GM21381 (cell line): ENCODE data around the gene AIP.

Source experiments
- ATAC-seq: cut with Tn5 transposase; IDR thresholded peaks from one replicate; pipeline ENCODE4 v1.9.1; 2021; ENCODE audit warnings: mild to moderate bottlenecking, moderate library complexity; ENCODE audit not compliant: unreplicated experiment

The AIP gene

DNA sequence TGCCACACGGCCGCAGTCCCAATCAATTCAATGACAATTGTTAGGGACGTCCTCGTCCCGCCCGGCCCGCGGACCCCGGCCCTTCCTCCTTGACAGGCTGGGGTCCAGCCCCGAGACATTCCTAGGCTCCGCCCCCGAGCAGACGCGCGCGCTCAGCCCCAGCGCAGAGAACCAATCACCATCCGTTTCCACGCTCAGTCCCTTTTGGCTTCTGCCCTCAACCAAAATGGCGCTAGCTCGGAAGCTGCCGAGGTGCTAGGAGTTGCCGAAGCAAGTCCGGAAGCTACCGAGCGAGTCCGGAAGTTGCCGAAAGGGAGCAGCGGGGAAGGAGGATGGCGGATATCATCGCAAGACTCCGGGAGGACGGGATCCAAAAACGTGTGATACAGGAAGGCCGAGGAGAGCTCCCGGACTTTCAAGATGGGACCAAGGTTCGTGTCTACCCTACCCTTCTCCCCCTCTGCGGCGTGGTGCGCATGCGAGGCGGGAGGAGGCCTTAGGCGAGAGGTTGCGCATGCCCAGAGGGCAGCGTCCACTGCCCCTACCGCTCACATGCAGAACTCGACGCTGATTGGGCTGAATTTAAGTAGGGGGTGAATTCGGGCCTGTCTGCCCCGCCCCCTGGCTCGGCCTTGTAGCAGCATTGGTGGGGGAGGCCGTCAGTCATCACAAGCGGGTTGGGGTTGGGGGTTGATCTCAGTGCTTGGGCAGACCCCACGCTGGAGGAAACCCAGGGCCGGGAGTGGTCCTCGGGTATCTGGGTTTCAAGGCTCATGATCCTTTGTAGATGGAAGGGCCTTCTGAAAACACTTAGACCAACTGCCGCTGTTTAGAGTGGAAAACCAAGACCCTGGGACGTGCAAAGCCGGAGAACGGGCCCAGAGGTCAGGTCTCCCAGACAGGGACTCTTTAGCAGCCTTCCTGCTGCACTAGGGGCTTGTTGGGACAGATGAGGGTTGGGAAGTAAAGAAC, at the start of gene AIP:
AIP (plus strand) TSS at position 200 of the 972 bp plus-strand sequence; CDS start at position 333, 133 bp downstream.
- peak; percentile 58 for ATAC-seq

DNA sequence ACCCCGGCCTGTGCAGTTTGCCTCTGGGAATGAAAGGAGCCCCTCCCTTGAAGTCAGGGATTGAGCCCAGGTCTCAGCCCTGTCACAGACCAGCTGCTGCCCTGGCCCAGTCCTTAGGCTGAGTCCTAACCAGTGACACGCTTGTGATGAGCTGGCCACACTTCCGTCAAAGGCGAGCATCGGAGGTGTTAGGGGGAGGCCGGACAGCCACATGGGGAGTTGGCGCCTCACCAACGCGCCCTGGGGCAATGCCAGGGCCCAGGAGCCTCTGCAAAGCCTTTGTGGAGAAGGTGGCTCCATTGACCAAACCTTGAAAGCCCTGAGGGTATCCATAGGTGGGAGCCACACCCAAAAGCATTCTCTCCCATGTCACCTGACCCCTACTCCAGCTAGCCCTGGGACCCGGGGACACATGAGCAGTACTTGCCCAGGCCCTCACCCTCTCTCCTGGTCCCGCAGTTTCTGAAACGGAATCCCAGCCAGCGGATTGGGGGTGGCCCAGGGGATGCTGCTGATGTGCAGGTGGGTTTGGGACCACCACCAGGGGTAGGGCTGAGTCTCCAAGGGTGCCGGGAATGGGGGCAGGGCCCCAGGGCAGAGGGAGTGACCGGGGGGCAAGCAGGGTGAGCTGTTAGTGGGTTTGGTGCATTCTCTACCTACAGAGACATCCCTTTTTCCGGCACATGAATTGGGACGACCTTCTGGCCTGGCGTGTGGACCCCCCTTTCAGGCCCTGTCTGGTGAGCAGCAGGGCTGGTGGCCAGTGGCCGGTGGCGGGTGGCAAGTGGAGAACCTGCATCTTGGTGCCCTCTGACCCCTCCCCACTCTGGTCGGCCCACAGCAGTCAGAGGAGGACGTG, 49.1 kb upstream of the AIP start:
- no peak for ATAC-seq

DNA sequence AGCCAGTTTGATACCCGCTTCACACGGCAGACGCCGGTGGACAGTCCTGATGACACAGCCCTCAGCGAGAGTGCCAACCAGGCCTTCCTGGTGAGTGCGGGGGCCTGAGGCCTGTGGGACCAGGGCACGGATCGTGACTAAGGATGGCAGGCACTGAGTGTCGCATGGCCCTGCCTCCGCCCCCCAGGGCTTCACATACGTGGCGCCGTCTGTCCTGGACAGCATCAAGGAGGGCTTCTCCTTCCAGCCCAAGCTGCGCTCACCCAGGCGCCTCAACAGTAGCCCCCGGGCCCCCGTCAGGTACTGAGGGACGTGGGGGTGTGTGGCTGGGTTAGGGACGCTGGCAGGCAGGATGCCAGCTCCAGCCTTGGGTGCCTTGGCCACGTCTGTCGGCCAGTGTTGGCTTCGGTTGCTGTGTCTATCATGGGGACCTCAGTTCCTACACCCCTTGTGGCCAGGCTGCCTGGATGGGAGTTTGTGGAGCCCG, 48.4 kb upstream of the AIP start:
- no peak for ATAC-seq

- no peak for ATAC-seq
Measured at GRCh38 chr11:67435031-67435726, 47.6 kb upstream of the AIP start.

- no peak for ATAC-seq
Measured at GRCh38 chr11:67435727-67436458, 46.9 kb upstream of the AIP start.

- no peak for ATAC-seq
Measured at GRCh38 chr11:67436459-67437081, 46.3 kb upstream of the AIP start.

GRCh38 chr11:67437082-67437808, 45.6 kb upstream of the AIP start, which contains the start of gene PTPRCAP:
Gene PTPRCAP, minus strand, starts transcription at chr11:67437682. Its CDS starts 63 bp downstream, at chr11:67437619.
- no peak for ATAC-seq

DNA sequence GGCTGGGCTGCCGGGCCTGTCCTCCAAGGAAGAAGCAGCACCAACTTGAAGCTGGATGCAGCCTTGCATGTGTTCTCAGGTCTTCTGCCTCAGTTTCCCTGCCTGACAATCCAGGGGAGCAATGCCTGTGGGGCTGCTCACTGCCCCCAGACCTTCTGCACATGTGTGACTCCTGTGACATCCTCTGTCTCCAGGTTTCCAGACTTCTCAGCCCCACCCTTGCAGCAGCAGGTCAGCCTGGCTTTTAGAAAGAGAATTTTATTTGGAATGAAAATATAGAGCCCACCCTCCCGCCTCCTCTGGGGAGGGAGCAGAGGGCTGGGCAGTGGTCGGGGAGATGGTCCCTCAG, 45.0 kb upstream of the AIP start:
- no peak for ATAC-seq

GRCh38 chr11:67438158-67438902, 44.5 kb upstream of the AIP start:
- no peak for ATAC-seq

DNA sequence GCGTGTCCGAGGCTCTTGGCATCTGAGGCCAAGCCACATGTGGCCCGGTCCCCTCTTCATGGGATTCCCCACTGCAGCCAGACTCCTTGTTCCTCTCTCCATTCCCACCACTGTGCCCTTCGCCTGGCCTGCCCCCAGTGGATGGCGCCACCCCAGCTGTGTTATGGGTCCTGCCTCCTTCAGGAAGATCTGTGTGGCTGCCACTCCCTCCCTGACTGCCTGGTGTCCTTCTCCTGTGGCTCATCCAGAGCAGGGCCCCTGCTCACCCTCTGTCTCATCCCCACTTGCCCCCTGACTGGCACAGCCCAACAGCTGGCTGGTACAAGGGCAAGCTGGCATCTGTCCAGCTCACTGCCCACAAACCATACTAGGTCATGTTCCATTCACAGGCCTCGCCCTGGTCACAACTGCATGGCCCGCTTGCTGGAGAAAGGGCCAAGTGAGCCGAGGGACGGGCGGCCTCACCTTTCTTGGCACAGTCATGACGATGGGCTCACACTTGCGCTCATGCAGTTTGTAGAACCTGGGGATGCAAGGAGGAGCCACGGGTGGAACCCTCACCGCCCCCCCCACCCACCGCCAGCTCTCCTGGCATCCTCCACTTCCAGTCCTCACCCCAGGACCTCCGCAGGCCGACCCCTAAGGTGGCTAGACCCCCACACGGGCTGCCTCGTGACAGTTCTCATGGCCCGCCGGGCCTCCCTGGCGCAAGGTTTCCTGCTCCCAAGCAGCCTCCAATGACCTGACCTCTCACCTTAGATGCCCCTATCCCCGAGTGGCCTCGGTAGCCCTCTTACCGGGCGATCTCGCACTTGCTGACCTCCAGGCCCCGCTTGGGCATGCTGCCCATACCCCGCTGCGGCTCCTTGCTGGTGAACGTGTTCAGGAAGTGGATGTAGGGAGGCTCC, 43.3 kb upstream of the AIP start:
- ATAC-seq, result no peak

- ATAC-seq, result no peak
Measured at GRCh38 chr11:67440229-67441097, 42.4 kb upstream of the AIP start.

GRCh38 chr11:67441098-67441563, 41.7 kb upstream of the AIP start:
- ATAC-seq, result no peak

DNA sequence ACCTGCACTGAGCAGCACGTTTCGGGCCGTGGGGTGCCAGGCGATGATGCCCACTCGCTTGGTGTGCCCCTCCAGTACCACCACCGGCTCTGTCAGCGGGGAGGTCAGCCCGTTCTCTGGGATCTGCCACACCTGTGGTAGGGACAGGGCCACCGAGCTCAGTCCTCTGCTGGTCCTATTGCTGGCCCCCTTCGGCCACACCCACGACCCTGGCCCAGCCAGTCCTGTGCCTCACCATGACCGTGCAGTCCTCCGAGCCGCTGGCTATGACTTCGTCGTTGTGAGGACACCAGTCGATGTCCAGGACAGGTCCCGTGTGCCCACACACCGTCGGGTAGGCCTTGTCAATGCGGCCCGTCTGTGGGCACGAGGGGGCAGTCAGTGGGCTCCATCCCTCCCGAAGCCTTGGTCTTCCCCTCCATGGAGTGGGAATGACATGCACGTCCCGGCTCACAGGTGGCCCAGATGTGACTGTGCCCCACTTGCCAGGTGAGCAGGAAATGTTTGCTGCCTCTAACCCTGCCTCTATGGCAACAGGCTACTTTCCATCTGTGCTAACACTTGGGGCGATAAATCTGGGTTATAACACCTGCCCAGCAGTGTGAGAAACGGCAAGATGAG, 41.0 kb upstream of the AIP start:
- no peak for ATAC-seq

DNA sequence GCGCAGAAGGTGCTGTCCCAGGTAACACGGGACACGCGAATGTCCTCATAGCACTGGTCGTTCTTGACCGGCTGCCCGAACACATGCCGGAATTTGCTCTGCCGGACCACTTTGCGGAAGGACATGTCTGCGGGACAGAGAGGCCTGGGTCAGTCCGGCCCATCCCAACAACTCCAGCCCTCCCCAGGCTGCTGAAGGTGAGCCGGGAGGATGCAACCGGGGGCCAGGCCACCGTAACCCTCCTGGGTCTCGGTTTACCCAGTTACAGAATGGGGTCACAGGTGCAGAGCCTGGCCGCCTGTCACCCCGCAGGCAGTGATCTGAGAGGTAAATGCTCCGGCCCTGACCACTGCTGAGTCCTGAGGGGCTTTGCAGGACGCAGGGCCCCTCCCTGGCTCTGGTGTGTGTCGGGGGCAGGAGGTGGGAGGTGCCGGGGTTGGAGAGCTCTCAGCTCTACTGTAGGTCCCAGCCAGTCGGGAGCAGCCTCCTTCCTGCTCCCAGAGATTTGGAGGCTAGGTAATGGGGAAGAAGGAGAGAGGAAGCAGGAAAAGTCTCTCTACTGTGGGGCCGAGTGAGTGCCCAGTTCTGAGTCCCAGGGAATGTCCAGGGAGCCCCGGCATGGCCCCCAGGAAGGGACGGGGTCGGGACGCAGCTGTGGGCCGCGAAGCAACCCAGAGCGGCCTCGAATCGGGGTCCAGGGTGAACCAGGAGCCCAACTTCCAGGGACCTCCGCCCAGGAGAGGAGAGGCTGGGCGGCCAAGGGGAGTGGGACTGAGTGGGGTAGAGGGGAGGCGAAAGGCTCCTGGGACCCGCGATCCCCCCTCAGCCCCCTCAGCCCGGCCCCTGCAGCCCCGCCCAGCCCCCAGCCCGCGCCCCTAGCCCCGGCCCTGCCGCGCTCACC, 40.1 kb upstream of the AIP start:
- ATAC-seq, result no peak

GRCh38 chr11:67445515-67445914, 37.3 kb upstream of the AIP start:
- no peak for ATAC-seq
